Measurements from ENCODE around the gene EPC2. TPM values are rescaled to one million over a fixed set of nuclear protein-coding genes. Genes with fewer than 3 reads are reported as not detected.

EPC2 gene
- total RNA-seq, 1 experiment from 2014 or later = 30.2 TPM

GRCh38 chr2:148607566-148607965 lies 37.0 kb upstream of the EPC2 start:
- ChIA-PET CTCF (no interaction called here), POLR2A (no interaction called here)
- Histone ChIP-seq H3K27me3 (ENCODE audit: control insufficient read depth, insufficient read depth, low read length) (0 out of 2 replicates have a peak, but pooled peaks cover 3% of the 10 kb centered on the region), H3K27ac (ENCODE audit: low read length) (no peak overlapping the region), H3K9me3 (ENCODE audit: control insufficient read depth, insufficient read depth, low read depth, low read length) (no peaks in the 10 kb centered on the region), H3K36me3 (ENCODE audit: control insufficient read depth, insufficient read depth, low read length) (no peaks in the 10 kb centered on the region), H3K4me1 (ENCODE audit: control insufficient read depth, insufficient read depth, low read length) (no peaks in the 10 kb centered on the region), H3K4me3 (ENCODE audit: low read depth in 2 of 2, low read length in 2 of 2) (no peak overlapping the region)
- in situ Hi-C loops (cut with HindIII; ENCODE audit: low pct_unique_long_range_greater_than_20kb, low sequenced_read_pairs) (no loop called here), intact Hi-C loops (cut with micrococcal nuclease; ENCODE audit: unreplicated experiment) (no loop called here)
- no peak for DNase-seq (ENCODE audit: low read depth, low spot score)
- ATAC-seq = no peak
- TF ChIP-seq REST (IDR thresholded peaks at IDR 0.05; ENCODE audit: insufficient read depth in 1 of 2, low read depth in 2 of 2, low read length in 1 of 2) = no peak
- TF ChIP-seq CTCF (IDR thresholded peaks at IDR 0.05) = no peak
- TF ChIP-seq POLR2AphosphoS5 (IDR thresholded peaks at IDR 0.05; ENCODE audit: low read depth, low read length) = no peak
- TF ChIP-seq SIN3A (IDR thresholded peaks at IDR 0.05; ENCODE audit: borderline replicate concordance, insufficient read depth, low read depth, low read length) = no peak
- no peak for TF ChIP-seq TCF7L2 (IDR thresholded peaks at IDR 0.05; ENCODE audit: low read depth, low read length)
- BruUV-seq (replicated peaks) = no TSS peak

- POLR2A ChIA-PET = no interaction called here
Observed at GRCh38 chr2:148613231-148614013, 31.1 kb upstream of the EPC2 start.

More at GRCh38 chr2:148613231-148614013, 31.1 kb upstream of the EPC2 start:
- Histone ChIP-seq H3K9me3 (ENCODE audit: control insufficient read depth, insufficient read depth, low read depth, low read length) (no peaks in the 10 kb centered on the region), H3K27me3 (ENCODE audit: control insufficient read depth, insufficient read depth, low read length) (peaks cover 9% of the 10 kb centered on the region; the same call in 1 of the 2 replicates), H3K36me3 (ENCODE audit: control insufficient read depth, insufficient read depth, low read length) (no peaks in the 10 kb centered on the region), H3K4me1 (ENCODE audit: control insufficient read depth, insufficient read depth, low read length) (no peaks in the 10 kb centered on the region), H3K4me3 (ENCODE audit: low read depth in 2 of 2, low read length in 2 of 2) (no peak overlapping the region), H3K27ac (ENCODE audit: low read length) (no peak overlapping the region)
- BruUV-seq (replicated peaks) = no TSS peak
- DNase-seq (ENCODE audit: low read depth, low spot score) (no peak), ATAC-seq (no peak)
- in situ Hi-C loops (cut with HindIII; ENCODE audit: low pct_unique_long_range_greater_than_20kb, low sequenced_read_pairs) = no loop called here
- TF ChIP-seq REST (IDR thresholded peaks at IDR 0.05; ENCODE audit: insufficient read depth in 1 of 2, low read depth in 2 of 2, low read length in 1 of 2) = no peak
- no peak for TF ChIP-seq POLR2AphosphoS5 (IDR thresholded peaks at IDR 0.05; ENCODE audit: low read depth, low read length)
- no peak for TF ChIP-seq SIN3A (IDR thresholded peaks at IDR 0.05; ENCODE audit: borderline replicate concordance, insufficient read depth, low read depth, low read length)
- CTCF ChIA-PET = no interaction called here
- intact Hi-C loops (cut with micrococcal nuclease; ENCODE audit: unreplicated experiment) = no loop called here
